ENCODE measurements around the gene GTF3C5.
"Not testable (repeated sequence)": the region's sequence is repeated elsewhere in the genome, so short reads cannot be mapped to it uniquely, and the experiment has no call there.

The GTF3C5 gene

GRCh38 chr9:133056533-133056932, 25.7 kb downstream of the GTF3C5 start:
- DNase-seq = no peak

GRCh38 chr9:133057006-133057405, 26.2 kb downstream of the GTF3C5 start:
- DNase-seq = no peak

- no peak for DNase-seq
These were observed 26.8 kb downstream of the GTF3C5 start for GRCh38 chr9:133057553-133057952.

- no peak for DNase-seq
These were observed 27.3 kb downstream of the GTF3C5 start for GRCh38 chr9:133058071-133058470.

GRCh38 chr9:133058550-133059320, 27.9 kb downstream of the GTF3C5 start:
- DNase-seq = no peak

- DNase-seq = no peak
These were observed 28.8 kb downstream of the GTF3C5 start for GRCh38 chr9:133059623-133060022.

- DNase-seq = no peak
These were observed 29.6 kb downstream of the GTF3C5 start for GRCh38 chr9:133060417-133060841.

GRCh38 chr9:133061019-133061763, 30.4 kb downstream of the GTF3C5 start:
- not testable (repeated sequence) for DNase-seq

GRCh38 chr9:133061764-133062145, 31.0 kb downstream of the GTF3C5 start, which contains the start of gene CEL:
Gene CEL (plus strand): TSS chr9:133061981. CDS start chr9:133062003, 22 bp downstream.
- not testable (repeated sequence) for DNase-seq

GRCh38 chr9:133062569-133062968, 31.8 kb downstream of the GTF3C5 start:
- not testable (repeated sequence) for DNase-seq

GRCh38 chr9:133063159-133063499, 32.3 kb downstream of the GTF3C5 start:
- DNase-seq = no peak

- DNase-seq = no peak
These were observed 32.9 kb downstream of the GTF3C5 start for GRCh38 chr9:133063500-133064231.

GRCh38 chr9:133064241-133065069, 33.7 kb downstream of the GTF3C5 start:
- no peak for DNase-seq

GRCh38 chr9:133065070-133065388, 34.2 kb downstream of the GTF3C5 start:
- DNase-seq = no peak

- DNase-seq = no peak
These were observed 35.6 kb downstream of the GTF3C5 start for GRCh38 chr9:133066181-133066983.

- DNase-seq = no peak
These were observed 36.2 kb downstream of the GTF3C5 start for GRCh38 chr9:133067006-133067405.

- no peak for DNase-seq
These were observed 37.0 kb downstream of the GTF3C5 start for GRCh38 chr9:133067813-133068212.

- DNase-seq = not testable (repeated sequence)
These were observed 37.6 kb downstream of the GTF3C5 start for GRCh38 chr9:133068431-133068830.

- DNase-seq = not testable (repeated sequence)
These were observed 39.7 kb downstream of the GTF3C5 start for GRCh38 chr9:133070500-133070961.

GRCh38 chr9:133070985-133071384, 40.2 kb downstream of the GTF3C5 start:
- not testable (repeated sequence) for DNase-seq

- DNase-seq = no peak
These were observed 40.8 kb downstream of the GTF3C5 start for GRCh38 chr9:133071484-133072150.

Data from NCI-H226 (cell line).